Stimulated activated naive CD8-positive, alpha-beta T cell treated with anti-CD3 and anti-CD28 coated beads, Interleukin-15, Interleukin-2, amounts not matched to agents 100 ng/mL and 50 ng/mL, for 24 hours (primary cell): ENCODE results near the gene MEST.
"Not testable (repeated sequence)": the region's sequence is repeated elsewhere in the genome, so short reads cannot be mapped to it uniquely, and the experiment has no call there.

Source experiments
- H3K27ac Mint-ChIP-seq: one replicate; pipeline ENCODE4 v1.8.0; 2021; ENCODE audit warnings: mild to moderate bottlenecking, mixed read lengths
- H3K27me3 Mint-ChIP-seq: one replicate; pipeline ENCODE4 v1.8.0; 2021; ENCODE audit warnings: mixed read lengths
- H3K36me3 Mint-ChIP-seq: one replicate; pipeline ENCODE4 v1.8.0; 2021; ENCODE audit warnings: low read depth, mixed read lengths
- H3K4me1 Mint-ChIP-seq: one replicate; pipeline ENCODE4 v1.8.0; 2021; ENCODE audit warnings: low read depth, mixed read lengths
- H3K4me3 Mint-ChIP-seq: one replicate; pipeline ENCODE4 v1.8.0; 2021; ENCODE audit warnings: mild to moderate bottlenecking, mixed read lengths
- H3K9me3 Mint-ChIP-seq: one replicate; pipeline ENCODE4 v1.8.0; 2021; ENCODE audit warnings: mixed read lengths

MEST gene, protein sequence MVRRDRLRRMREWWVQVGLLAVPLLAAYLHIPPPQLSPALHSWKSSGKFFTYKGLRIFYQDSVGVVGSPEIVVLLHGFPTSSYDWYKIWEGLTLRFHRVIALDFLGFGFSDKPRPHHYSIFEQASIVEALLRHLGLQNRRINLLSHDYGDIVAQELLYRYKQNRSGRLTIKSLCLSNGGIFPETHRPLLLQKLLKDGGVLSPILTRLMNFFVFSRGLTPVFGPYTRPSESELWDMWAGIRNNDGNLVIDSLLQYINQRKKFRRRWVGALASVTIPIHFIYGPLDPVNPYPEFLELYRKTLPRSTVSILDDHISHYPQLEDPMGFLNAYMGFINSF

GRCh38 chr7:130491841-130492522 lies at the start of gene MEST:
Gene MEST (plus strand): TSS chr7:130492085. CDS start chr7:130492314, 229 bp downstream.
- H3K4me3 Mint-ChIP-seq, result peak within 1 kb of the TSS; percentile 70
- H3K27me3 Mint-ChIP-seq, result peaks cover 39% of the 10 kb centered on the region

GRCh38 chr7:130442601-130443000 lies 49.3 kb upstream of the MEST start:
- Mint-ChIP-seq H3K9me3 (no peaks in the 10 kb centered on the region), H3K27ac (no peak overlapping the region)

More at GRCh38 chr7:130491841-130492522, at the start of gene MEST:
- Mint-ChIP-seq H3K36me3 (peaks cover 5% of the 10 kb centered on the region), H3K27ac (no peak within 1 kb of the TSS), H3K4me1 (peaks cover 13% of the 10 kb centered on the region), H3K9me3 (no peaks in the 10 kb centered on the region)

DNA sequence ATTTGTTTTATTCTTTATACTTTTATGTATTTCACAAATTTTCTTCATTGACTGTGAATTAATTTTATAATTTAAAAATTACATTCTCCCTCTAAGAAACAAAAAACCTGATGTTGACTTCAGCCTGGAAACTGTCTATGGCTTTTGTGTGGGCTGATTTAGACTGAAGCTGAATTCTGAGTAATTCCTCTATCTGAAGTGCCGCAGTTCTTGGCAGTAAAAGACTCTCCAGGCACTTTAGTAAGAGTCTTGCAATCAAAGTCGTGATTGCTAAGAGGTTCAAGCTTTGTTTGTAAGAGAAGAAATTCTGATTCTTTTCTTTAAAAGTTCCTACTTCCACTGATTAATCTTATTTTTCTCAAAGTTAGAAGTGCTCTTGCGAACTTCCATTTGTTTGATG lies 47.7 kb upstream of the MEST start:
- no peaks in the 10 kb centered on the region for H3K27me3 Mint-ChIP-seq
- H3K36me3 Mint-ChIP-seq, result peaks cover 4% of the 10 kb centered on the region
- no peak overlapping the region for H3K27ac Mint-ChIP-seq
- H3K4me3 Mint-ChIP-seq, result no peak overlapping the region
- peaks cover 5% of the 10 kb centered on the region for H3K9me3 Mint-ChIP-seq
- peaks cover 30% of the 10 kb centered on the region for H3K4me1 Mint-ChIP-seq

More at GRCh38 chr7:130442601-130443000, 49.3 kb upstream of the MEST start:
- Mint-ChIP-seq H3K4me1 (peaks cover 38% of the 10 kb centered on the region), H3K4me3 (no peak overlapping the region), H3K27me3 (no peaks in the 10 kb centered on the region), H3K36me3 (no peaks in the 10 kb centered on the region)

DNA sequence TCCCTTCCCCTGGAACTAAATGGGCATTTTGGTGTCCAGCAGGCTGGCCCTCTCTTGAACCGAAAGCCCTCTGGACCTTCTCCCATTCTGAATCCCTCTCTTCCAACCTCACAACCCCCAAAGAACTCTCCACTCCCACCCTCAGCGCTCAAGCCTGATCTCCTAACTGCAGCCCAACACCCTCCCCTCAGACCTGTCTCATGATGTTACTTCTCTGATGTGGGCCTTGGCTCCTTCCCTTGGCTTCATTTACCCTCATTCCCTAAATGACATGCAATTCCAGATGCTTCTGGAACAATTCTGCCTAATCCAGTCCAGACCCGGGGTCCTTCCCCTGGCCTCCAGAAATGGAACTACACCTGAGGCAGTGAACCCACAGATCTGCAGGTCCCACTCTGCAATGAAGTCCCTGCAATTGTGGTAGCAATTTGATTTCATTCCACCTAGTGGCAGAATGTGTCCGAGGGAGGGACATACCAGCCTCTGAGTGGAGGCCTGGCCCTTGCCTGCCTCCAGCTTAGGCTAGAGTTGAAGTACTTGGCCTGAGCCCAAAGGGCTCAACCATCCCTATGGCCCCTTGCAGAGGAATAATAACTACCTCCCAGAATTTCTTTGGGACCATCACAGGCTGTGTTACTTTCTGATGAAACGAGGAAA lies 47.0 kb upstream of the MEST start:
- no peak overlapping the region for H3K27ac Mint-ChIP-seq
- H3K27me3 Mint-ChIP-seq, result no peaks in the 10 kb centered on the region
- peaks cover 5% of the 10 kb centered on the region for H3K9me3 Mint-ChIP-seq
- no peak overlapping the region for H3K4me3 Mint-ChIP-seq
- H3K4me1 Mint-ChIP-seq, result peaks cover 23% of the 10 kb centered on the region
- H3K36me3 Mint-ChIP-seq, result peaks cover 4% of the 10 kb centered on the region

DNA sequence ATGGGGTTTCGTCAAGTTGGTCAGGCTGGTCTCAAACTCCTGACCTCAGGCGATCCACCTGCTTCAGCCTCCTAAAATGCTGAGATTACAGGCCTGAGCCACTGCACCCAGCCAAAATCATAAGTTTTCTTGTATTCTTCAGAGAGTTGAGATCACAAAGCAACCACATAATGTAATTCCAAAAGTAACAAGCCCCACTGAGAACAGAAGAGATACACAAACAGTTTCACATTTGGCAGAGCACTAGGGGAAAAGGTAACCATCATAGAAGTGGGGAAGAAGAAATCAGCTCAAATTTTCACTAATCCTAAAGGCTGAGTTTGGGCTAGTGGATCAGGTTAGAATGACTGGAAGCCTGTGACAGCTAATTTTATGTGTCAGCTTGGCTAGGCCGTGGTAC lies 45.6 kb upstream of the MEST start:
- no peak overlapping the region for H3K27ac Mint-ChIP-seq
- H3K4me1 Mint-ChIP-seq, result peaks cover 12% of the 10 kb centered on the region
- H3K9me3 Mint-ChIP-seq, result peaks cover 5% of the 10 kb centered on the region
- H3K36me3 Mint-ChIP-seq, result peaks cover 4% of the 10 kb centered on the region
- no peaks in the 10 kb centered on the region for H3K27me3 Mint-ChIP-seq
- H3K4me3 Mint-ChIP-seq, result no peak overlapping the region

DNA sequence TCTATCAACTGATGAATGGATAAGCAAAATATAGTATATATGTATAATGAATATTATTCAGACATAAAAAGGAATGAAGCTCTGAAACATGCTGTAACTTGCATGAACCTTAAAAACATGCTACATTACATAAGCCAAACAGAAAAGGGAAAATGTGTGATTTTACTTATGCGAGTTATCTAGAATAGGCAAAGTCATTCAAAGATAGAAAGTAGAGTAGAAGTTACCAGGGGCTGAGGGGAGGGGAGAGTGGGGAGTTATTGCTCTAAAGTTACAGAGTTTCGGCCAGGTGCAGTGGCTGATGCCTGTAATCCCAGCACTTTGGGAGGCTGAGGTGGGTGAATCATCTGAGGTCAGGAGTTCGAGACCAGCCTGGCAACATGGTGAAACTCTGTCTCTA lies 40.5 kb upstream of the MEST start:
- H3K27me3 Mint-ChIP-seq, H3K4me3 Mint-ChIP-seq, H3K36me3 Mint-ChIP-seq, H3K27ac Mint-ChIP-seq, H3K9me3 Mint-ChIP-seq: not testable (repeated sequence)
- H3K4me1 Mint-ChIP-seq, result peaks cover 22% of the 10 kb centered on the region

DNA sequence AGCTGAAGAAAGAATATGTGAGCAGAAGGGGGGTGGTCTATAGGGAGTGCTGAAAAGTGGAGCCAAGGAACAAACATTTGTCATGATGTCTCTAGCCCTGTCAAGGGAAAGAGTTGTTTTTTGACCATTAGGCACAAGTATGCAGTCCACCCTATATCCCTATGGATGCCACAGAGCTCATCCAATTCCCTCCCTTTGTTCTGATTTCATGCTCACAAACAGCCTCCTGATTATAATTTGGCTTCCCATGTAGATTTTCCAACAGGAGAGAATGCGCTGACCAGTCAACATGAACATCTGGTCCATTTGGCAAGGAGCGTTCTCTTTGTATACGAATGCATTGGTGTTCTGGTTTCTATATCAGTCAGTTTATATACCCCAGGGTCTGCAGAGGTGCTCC lies 38.9 kb upstream of the MEST start:
- Mint-ChIP-seq H3K27me3 (no peaks in the 10 kb centered on the region), H3K36me3 (peaks cover 4% of the 10 kb centered on the region), H3K27ac (no peak overlapping the region), H3K9me3 (peaks cover 5% of the 10 kb centered on the region), H3K4me3 (no peak overlapping the region), H3K4me1 (peaks cover 22% of the 10 kb centered on the region)

DNA sequence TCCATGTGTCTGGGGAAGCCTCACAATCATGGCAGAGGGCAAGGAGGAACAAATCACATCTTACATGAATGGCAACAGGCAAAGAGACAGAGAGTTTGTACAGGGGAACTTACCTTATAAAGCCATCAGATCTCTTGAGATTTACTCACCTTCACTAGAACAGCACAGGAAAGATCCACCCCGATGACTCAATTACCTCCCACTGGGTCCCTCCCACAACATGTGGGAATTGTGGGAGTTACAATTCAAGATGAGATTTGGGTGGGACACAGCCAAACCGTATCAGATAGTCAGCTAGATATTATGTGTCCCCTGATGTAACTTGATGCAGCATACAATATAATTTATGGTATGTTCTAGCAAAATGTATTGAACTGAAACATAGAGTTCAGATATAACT lies 36.9 kb upstream of the MEST start:
- peaks cover 28% of the 10 kb centered on the region for H3K4me1 Mint-ChIP-seq
- no peak overlapping the region for H3K27ac Mint-ChIP-seq
- H3K27me3 Mint-ChIP-seq, result no peaks in the 10 kb centered on the region
- peaks cover 3% of the 10 kb centered on the region for H3K36me3 Mint-ChIP-seq
- peaks cover 4% of the 10 kb centered on the region for H3K9me3 Mint-ChIP-seq
- no peak overlapping the region for H3K4me3 Mint-ChIP-seq

DNA sequence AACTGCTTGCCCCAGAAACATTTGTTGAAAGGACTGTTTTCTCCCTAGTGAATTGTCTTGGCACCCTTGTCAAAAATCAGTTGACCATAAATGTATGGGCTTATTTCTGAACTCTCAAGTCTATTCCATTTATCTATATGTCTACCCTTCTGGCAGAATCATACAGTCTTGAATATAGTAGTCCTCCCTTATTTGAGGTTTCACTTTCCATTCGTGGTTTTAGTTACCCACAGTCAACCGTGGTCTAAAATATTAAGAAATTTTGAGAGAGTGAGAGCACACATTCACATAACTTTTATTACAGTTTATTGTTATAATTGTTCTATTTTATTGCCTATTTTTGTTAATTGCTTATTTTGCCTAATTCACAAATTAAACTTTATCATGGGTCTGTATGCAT lies 33.6 kb upstream of the MEST start:
- H3K4me1 Mint-ChIP-seq, result peaks cover 28% of the 10 kb centered on the region
- H3K27ac Mint-ChIP-seq, result no peak overlapping the region
- H3K4me3 Mint-ChIP-seq, result peak overlapping the region; percentile 1
- peaks cover 3% of the 10 kb centered on the region for H3K36me3 Mint-ChIP-seq
- peaks cover 4% of the 10 kb centered on the region for H3K9me3 Mint-ChIP-seq
- H3K27me3 Mint-ChIP-seq, result no peaks in the 10 kb centered on the region

GRCh38 chr7:130461272-130461671 lies 30.6 kb upstream of the MEST start:
- Mint-ChIP-seq H3K27ac (no peak overlapping the region), H3K4me3 (no peak overlapping the region), H3K36me3 (peaks cover 3% of the 10 kb centered on the region), H3K27me3 (no peaks in the 10 kb centered on the region), H3K9me3 (peaks cover 4% of the 10 kb centered on the region), H3K4me1 (peaks cover 13% of the 10 kb centered on the region)

GRCh38 chr7:130463553-130464434 lies 28.1 kb upstream of the MEST start:
- Mint-ChIP-seq H3K27me3 (no peaks in the 10 kb centered on the region), H3K9me3 (peaks cover 3% of the 10 kb centered on the region), H3K27ac (no peak overlapping the region), H3K36me3 (peaks cover 3% of the 10 kb centered on the region), H3K4me3 (no peak overlapping the region), H3K4me1 (peaks cover 7% of the 10 kb centered on the region)

DNA sequence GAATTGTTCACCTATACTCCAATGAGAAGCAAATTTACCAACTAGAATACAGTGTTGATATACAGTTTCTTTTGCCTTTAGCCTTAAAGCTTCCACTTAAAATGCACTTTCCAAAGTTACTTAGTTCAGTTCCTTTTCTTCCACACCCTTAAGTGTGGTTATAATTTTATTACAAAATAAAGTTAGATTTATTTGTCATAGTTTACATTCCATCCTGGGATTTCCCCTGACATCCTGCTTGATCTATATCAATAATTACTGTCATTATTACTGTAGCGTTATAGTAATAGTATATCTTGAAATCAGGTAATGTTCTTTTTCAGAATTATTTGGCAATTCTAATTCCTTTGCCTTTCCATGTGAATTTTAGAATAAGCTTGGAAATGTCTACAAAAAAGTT lies 23.3 kb upstream of the MEST start:
- Mint-ChIP-seq H3K27me3 (peaks cover 3% of the 10 kb centered on the region), H3K4me3 (no peak overlapping the region), H3K36me3 (no peaks in the 10 kb centered on the region), H3K27ac (no peak overlapping the region), H3K9me3 (no peaks in the 10 kb centered on the region), H3K4me1 (peaks cover 4% of the 10 kb centered on the region)

- no peak overlapping the region for H3K27ac Mint-ChIP-seq
- no peaks in the 10 kb centered on the region for H3K4me1 Mint-ChIP-seq
- no peaks in the 10 kb centered on the region for H3K9me3 Mint-ChIP-seq
- peaks cover 3% of the 10 kb centered on the region for H3K27me3 Mint-ChIP-seq
- no peak overlapping the region for H3K4me3 Mint-ChIP-seq
- no peaks in the 10 kb centered on the region for H3K36me3 Mint-ChIP-seq
Observed at GRCh38 chr7:130471974-130472373, 19.9 kb upstream of the MEST start.

DNA sequence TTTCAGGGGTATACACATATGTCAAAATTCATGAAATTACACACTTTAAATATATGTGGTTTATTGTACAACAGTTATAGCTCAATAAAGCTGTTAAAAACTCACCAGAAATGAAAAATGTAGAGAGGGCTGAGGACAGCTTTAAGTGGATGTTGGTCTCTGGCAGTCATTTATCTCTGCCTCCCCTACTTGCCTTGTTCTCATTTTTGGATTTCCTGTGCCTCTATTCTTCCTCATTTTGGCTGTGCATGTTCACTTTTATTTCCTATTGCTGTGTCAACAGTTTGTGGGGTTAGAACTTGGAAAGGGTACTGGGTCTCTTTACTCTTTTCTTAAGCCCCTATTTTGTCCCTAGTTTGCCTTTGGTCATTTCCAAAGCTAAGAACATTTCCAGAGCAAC lies 18.6 kb upstream of the MEST start:
- Mint-ChIP-seq H3K36me3 (no peaks in the 10 kb centered on the region), H3K27me3 (peaks cover 3% of the 10 kb centered on the region), H3K27ac (no peak overlapping the region), H3K4me3 (no peak overlapping the region), H3K9me3 (no peaks in the 10 kb centered on the region), H3K4me1 (no peaks in the 10 kb centered on the region)
